Hematopoietic multipotent progenitor cell treated with erythropoietin and hydrocortisone succinate and interleukin-3 and kit ligand, for 8 days (in vitro differentiated cells): ENCODE data around the gene FAM78A.

Source experiments
- DNase-seq: peaks from one replicate; pipeline ENCODE4 v3.0.0-alpha.2; 2015

The FAM78A gene, protein sequence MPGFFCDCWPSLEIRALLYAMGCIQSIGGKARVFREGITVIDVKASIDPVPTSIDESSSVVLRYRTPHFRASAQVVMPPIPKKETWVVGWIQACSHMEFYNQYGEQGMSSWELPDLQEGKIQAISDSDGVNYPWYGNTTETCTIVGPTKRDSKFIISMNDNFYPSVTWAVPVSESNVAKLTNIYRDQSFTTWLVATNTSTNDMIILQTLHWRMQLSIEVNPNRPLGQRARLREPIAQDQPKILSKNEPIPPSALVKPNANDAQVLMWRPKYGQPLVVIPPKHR

DNA sequence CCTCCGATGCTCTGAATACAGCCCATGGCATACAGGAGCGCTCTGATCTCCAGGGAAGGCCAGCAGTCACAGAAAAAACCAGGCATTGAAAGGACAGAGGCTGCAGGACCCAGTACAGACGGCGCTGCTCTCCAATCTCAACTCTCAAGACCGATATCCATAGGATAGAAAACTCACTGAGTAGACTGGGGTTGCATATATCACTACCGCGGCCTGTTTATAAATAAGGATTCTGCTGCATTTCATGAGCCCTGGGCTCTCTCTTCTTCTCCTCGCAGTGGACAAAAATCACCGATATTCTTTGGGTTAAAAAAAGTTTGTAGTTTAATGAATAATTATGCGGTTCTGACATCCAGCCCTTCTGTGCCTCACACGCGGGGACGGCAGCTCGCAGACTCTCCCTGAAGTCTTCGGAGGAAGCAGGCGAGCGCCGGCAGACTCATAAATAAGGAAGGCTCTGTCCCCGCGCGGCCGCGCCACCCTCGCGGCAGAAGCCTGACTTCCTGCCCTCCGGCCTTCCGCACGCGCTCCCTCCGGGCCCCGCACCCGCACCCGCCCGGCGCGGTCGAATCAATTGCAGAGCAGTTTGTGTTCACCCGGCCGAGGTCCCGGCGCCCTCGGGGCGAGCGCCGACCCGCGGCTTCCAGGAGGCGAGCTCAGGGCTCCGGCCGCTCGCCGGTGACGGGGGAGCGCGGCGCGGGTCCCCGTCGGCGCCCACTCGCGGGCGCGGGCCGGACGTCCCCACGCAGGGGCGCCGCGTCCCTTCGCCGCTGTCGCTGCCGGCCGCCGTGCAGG lies at the start of gene FAM78A:
Gene FAM78A (minus strand): TSS at position 417 of the 795 bp plus-strand sequence. CDS start 331 bp downstream, at position 86.
- DNase-seq: peak; percentile 50

DNA sequence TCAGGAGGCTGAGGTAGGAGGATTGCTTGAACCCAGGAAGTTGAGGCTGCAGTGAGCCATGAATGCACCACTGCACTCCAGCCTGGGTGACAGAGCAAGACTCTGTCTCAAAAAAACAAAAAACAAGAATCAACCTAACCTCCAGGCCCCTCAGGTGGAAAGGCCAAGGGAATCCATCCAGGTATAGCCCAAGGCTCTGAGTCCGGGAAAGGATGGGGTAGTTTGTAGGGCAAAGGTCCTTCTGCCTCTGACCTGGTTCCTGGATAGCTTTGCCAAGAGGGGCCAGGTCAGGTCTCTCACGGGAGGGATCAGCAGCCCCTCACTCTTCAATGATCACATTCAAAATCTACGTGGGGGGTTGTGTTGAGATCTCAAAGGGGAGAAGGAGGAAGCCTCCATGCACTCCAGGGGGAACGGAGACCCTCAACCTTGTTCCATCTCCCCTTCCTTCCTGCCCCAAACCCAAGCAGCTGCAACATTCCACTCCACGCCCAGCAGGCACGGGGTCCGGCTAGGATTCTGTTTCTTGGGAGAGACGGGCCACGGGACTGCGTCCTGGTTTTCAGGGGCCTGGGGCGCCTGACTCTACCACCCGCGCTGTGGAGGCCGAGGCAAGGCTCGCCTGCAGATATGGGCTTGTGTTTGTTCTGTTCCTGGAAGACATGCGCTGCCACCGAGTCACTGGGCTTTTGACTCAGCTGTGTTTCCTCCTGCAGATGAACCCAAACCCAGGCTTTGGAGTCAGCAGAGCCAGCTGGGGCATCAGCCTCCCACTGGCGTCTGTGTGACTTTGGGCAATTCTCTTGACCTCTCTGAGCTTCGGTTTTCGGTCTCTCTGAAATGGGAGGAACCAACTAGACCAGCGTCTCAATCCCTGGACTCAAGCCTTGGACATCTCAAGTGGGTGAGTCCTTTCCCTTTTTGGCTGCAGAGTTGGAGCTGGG lies 48.7 kb upstream of the FAM78A start:
- DNase-seq: no peak

DNA sequence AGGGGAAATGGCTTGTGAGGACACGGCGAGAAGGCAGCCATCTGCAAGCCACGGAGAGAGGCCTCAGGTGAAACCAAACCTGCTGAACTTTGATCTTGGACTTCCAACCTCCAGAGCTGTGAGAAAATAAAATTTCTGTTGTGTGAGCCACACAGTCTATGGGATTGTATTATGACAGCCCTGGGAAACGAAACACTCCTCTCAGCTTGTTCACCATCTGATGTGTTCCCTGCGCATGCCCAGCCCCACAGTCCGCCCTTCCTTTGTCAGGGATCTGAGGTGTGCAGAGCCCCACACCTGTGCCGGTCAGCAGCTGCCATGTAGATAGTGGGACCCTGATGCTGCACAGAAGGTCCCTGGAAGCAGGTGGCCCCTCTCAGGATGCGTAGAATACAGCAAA lies 47.3 kb upstream of the FAM78A start:
- no peak for DNase-seq

DNA sequence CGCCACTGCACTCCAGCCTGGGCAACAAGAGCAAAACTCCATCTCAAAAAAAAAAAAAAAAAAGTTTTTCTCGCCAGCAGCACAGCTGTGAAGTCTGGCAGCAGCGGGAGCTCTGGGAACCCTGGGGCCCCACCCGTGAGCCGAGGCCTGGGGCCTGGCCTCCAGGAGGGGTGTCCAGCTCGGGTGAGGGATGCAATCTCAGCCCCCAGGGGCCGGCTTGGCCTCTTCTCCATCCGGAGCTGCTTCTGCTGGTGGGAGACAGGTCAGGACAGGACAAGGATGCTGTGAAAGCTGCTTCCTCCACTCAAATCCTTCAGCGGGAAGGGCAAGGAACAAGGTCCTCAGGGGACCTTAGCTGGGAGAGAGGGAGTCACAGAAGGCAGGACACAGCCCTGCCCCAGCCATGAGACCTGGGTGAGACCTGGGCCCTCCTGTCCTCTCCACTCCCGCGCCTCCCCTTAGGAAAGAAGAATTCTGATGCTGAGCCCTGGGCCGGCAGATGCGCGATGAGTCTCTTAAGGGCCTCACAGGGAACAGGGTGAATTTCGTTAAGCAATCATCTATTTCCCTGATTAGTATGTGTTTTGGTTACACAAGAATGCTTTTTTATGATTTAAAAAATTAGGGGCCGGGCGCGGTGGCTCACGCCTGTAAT lies 43.8 kb upstream of the FAM78A start:
- no peak for DNase-seq

DNA sequence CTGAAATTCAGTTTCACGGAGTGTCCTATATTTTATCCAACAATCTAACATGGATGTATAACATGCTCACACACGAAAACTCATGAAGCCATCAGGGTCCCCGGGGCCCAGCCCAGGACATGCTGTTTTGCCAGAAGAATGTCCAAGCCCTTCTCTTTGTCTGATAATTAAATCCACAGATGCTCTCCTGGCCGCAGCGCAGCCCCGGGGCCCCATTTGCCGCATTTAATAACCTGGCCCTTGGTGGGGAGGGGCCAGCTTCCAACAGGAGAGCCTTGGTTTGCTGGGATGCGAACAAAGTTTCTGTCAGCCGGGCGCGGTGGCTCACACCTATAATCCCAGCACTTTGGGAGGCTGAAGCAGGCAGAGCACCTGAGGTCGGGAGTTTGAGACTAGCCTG lies 43.2 kb upstream of the FAM78A start:
- no peak for DNase-seq

DNA sequence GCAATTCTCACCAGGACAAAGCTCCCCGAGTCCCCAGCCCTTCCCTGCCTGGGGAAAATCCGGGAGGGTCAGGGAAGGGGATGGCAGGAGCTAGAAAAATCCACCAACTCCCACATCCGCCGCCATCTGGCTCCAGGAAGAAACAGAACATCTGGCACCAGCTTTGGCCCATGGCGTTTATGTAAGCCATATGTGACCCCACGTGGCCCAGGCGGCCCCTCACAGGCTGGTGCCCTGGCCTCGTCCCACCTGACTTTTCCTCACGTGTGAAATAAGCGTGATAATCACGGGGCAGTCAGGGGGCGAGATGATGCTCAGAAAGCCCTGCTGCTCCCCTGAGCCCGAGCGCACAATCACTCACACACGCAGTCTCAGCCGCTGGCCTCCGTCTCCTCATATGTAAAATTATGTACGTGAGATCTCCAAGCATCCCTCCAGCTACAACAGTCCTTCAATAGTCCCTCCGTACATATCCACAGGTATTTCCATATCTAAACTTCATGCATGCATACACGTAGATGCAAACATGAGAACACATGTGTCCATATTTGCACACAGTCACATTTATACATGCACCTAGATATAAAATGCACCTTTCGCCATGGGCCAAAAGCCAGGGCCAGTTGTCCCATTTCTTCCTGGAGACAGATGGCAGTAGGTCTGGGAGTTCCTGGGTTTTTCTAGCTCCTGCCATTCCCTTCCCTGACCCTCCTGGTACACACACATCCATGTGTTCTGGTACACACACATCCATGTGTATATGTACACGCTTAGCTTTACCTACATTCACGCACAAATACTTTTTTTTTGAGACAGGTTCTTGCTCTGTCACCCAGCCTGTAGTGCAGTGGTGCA lies 42.1 kb upstream of the FAM78A start:
- no peak for DNase-seq

DNA sequence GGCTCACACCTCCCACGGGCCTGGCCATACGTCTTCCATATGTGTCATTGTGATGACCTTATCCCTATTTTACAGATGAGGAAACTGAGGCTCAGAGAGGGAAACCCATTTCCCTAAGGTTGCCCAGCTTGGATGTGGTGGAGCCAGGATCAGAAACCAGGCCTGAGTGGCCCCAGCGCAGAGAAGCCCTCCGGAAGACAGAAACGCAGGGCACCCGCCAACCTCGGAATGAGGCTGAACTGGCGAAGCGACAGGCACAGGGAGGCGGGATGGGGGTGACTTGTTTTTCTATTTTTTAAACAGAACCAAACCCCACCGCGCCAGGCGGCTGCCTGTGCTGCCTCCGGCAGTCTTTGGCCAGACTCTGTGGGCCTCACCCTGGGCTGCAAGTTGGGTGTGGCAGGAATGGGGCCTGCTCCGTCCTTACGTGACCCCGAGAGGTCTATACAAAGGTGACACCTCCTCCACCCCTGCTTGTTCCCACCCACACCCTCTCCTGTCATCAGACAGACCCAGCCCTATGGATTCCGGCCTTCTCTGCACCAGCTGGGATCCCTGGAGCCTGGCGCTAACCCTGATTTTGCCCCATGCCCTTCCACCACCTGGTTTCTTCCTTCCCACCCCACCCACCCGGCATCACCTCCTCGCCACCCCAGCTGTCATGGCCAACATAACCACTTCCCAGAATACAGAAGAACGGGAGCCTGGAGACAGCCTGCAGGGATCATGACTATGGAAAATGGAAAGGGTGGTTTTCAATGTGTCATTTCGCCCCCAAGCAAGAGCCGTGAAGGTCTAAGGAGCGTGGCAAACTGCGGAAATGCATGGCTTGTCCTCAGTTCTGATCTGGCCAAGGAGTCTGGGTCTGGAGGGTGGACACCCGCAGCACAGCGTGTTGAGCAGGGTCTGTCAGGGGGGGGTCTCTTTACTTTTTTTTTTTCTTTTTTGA lies 36.8 kb upstream of the FAM78A start:
- peak; percentile 28 for DNase-seq

DNA sequence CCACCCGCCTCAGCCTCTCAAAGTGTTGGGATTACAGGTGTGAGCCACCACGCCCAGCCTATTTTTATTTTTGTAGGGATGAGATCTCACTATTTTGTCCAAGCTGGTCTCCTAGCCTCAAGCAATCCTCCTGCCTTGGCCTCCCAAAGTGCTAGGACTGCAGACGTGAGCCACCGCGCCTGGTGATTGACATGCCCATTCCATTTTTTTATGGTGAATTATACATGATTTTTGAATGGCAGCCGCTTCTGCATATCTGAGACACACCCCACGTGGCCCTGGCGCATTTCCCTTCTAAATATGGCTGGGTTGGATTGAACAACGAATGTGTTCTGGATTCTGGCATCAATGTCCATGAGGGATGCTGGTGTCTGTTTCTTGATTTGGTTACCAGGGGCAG lies 35.9 kb upstream of the FAM78A start:
- DNase-seq: no peak

DNA sequence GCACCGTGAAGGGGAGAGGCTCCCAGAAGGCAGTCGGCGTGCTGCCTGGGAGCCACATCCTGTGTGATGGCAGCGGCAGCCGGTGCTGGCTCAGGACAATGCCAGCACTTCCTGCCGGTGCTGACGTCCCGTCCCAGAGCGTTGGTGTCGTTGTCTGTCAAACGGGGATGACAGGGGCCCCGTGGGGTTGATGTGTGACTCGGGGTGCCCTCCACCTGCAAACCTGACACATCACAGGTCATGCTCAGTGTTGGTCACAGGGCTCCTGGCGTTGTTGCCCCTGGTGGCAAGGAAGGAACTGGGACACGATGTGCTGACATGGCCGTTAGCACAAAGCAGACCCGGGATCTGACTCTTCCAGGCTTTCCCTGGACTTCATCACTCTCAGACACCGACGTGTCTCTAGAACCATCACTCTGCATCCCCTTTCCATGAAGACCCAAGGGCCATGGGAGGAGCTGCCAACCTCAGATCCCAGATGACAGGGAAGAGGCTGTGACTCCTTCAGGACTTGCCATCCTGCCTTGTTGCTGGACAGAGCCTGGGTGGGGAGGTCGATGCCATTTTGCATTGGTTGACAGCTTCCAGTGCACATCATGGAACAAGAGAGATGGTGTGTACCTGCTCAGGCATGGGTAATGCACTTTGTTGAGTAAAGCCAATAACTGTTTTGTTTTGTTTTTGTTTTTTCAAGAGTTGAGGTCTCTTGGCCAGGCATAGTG lies 34.7 kb upstream of the FAM78A start:
- peak; percentile 7 for DNase-seq

DNA sequence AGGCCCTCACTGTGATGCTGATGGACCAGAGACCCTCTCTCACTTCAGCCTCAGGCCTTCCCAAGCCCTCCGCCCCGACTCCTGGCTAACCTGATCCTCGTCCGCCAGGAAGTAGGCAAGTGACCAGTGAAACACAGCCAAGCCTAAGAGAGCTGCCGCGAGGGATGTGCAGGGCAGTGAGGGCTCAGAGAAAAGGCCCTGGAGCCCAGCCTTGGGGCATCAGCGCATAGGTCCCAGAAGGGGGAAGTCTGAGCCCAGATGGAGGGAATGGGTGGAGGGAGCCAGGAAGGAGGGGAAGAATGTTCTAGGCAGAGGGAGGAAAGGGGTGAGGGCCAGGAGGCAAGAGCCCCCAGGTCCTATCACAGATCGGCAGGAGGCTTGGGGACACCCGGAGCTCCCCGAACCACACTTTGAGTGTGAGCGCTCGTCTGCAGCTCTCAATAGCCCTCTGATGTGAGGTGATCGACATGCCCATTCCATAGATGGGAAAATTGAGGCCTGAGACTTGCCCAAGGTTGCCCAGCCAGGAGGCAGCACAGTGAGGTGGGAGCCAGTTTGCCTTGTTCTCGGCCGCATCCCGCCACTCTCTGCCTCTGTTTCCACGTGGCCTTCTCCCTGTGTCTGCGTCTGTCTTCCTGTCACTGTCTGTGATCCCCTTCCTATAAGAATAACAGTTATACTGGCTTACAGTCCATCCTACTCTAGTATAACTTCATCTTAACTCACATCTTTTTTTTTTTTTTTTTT lies 33.4 kb upstream of the FAM78A start:
- DNase-seq: no peak

DNA sequence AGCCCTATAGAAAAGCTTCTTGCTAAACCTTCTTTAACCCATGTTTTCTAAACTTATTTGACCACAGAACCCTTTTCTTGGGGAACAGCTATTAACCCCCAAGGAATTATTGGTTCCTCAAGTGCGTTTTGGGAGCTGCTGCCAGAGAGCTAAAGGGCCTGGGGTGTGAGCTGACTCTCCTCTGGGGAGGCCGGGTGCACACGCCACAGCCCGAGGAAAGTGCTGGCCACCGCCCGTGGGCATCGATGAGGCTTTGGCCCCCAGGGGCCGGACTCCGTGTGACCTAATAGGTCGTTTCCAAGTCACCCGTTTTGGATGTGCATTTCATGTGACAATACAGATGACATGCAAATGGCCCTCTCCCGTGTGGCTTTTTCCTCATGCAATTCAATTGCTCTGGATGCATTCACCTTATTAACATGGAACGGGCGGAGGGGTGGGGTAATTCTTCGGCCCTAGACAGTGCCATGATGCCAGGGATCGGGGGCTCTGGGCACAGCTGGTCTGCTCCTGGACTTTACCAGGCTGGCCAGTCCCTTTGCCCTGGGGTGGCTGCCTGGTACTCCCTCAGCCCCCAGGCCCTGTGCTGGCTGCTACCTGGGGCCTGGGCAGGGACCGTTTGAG lies 32.7 kb upstream of the FAM78A start:
- no peak for DNase-seq

DNA sequence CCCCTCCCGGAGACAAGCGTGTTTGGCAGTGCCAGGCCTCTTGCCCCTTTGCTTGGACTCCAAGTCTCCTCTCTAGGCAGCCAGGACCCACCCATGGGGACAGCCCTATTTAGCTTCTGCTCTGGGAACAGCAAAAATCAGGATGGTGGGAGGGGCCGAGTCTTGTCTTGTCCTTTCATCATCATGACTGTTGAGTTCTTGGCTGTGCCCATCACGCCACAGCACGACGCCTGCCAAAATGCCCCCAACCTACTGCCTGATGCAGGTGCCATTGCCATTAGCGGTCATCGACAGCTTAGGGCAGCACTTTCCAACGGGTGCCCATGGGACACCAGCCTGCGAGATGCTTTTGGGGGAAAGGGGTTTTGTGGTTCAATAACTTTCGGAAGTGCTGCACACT lies 32.1 kb upstream of the FAM78A start:
- no peak for DNase-seq

DNA sequence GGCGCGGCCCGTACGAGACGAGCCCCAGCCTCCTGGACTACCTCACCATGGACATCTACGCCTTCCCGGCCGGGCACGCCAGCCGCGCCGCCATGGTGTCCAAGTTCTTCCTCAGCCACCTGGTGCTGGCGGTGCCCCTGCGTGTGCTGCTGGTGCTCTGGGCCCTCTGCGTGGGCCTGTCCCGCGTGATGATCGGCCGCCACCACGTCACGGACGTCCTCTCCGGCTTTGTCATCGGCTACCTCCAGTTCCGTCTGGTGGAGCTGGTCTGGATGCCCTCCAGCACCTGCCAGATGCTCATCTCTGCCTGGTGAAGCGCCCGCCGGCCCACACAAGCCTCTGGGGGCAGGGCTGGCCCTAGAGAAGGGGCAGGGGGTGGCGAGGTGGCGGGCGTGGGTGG lies 31.7 kb upstream of the FAM78A start:
- no peak for DNase-seq

DNA sequence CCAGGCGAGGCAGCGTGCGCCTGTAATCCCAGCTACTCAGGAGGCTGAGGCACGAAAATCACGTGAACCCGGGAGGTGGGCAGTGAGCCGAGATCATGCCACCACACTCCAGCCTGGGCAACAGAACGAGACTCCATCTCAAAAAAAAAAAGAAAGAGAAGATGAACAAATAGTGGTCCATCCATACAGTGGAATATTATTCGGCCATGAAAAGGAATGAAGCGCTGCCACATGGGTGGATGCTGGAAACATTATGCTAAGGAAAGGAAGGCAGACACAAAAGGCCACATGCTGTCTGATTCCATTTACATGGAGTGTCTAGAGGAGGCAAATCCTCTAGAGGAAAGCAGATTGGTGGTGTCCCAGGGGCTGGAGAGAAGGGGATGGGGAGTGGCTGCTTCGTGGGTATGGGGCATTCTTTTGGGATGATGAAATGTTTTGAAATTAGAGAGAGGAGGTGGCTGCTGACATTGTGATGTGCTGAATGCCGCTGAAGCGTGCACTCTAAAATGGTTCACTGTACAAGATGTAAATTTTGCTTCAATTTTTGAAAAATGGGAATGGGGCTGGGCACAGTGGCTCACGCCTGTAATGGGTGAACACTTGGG lies 30.2 kb upstream of the FAM78A start:
- DNase-seq: no peak

DNA sequence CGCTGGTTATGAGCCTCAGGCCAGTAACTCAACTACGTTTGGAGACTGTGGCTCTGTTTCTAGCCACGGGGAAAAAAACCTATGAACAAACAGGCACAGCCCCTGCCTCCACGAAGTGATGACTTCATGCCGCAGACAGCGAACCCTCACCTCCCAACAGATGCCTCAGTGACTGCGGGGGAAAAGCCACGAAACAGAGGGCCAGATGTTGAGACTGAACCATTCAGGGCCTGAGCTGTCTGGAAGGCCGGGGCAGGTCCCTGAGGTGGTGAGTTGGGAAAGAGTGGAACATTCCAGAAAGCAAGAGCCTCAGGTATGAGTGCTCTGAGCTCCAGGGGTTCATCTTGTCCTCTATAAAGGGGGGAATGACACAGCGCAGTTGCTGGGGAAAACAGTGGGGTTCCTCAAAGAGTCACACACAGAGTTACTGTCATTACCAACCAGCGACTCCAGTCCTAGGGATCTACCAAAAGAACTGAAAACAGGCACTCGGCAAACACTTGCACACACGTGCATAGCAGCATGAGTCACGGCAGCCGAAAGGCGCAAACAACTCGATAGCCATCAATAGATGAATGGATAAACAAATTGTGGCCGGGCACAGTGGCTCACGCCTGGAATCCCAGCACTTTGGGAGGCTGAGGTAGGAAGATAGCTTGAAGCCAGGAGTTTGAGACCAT lies 28.5 kb upstream of the FAM78A start:
- no peak for DNase-seq

DNA sequence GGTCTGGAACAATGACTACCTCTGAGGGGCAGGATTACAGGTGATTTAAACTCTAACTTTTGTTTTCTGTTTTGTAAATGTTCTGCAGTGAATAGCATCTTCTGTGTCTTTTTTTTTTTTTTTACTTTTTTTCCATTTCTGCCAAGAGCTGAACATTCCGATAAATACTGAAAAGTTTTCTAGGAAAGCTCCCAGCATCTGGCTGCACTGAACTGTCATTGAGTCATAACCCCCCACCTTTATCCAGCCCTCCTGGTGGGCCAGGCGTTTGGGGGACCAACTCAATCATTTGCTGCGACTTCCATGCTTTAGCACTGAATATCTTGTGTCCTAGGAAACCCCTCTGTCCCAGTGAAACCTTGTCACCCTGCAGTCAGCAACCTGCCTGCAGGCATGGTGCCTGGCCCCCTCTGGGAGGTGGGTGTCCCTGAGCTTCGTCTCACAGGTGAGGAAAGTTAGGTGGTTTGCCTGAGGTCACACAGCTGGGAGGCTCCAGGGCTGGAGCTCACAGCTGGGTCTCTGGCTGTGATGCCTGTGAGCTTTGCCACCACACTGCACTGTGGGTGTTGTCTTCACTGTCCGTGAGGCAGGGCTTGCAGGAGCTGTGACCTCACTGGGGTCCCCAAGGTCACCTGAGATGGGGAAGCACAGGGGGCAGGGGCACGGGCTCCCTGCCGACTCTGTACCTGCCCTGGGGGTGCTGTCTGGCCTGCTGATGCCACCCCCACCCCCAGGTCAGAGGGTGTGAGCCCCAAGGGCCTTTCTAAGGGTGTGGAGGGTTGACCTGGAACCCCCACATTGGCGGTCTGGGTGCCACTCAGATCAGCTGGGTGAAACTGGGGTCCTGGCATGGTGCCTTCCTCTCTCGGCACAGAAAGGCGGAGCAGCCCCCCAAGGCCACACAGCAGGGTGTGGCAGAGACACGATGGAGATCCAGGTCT lies 27.3 kb upstream of the FAM78A start:
- no peak for DNase-seq
